ENCODE results near the gene SNAPC4. TPM values are rescaled to one million over a fixed set of nuclear protein-coding genes. Genes with fewer than 3 reads are reported as not detected.

Gene SNAPC4
- total and polyA plus RNA-seq, 2 experiments from 2014 or later: 6.3 to 10.5 TPM

GRCh38 chr9:136442265-136442664 is 42.3 kb upstream of the SNAPC4 start:
- no peak overlapping the region for H3K4me3 ChIP-seq
- peaks cover 18% of the 10 kb centered on the region for H4K20me1 ChIP-seq (ENCODE audit: insufficient read depth, poor library complexity, severe bottlenecking)
- H2AFZ ChIP-seq: no peak overlapping the region
- H3K79me2 ChIP-seq: peaks cover 22% of the 10 kb centered on the region
- H3K4me2 ChIP-seq: no peak overlapping the region
- WGBS (ENCODE audit: low lambda C conversion rate, missing lambda C conversion rate): 91% methylated on average over 5 of the region's 5 CpGs
- no peaks in the 10 kb centered on the region for H3K27me3 ChIP-seq
- H3K9me2 ChIP-seq (replicated peaks; ENCODE audit: insufficient read depth): no peaks in the 10 kb centered on the region
- no peak for DNase-seq (ENCODE audit: low spot score)
- H3K27ac ChIP-seq: no peak overlapping the region
- no peaks in the 10 kb centered on the region for H3K9me3 ChIP-seq (ENCODE audit: low read depth)
- no peaks in the 10 kb centered on the region for H3K36me3 ChIP-seq (replicated peaks; ENCODE audit: insufficient read depth, low read depth)
- TF ChIP-seq EZH2 (IDR thresholded peaks at IDR 0.05; ENCODE audit: borderline replicate concordance) (no peak), CTCF (IDR thresholded peaks at IDR 0.05; ENCODE audit: poor library complexity) (no peak), EZH2phosphoT487 (IDR thresholded peaks at IDR 0.05; ENCODE audit: low read depth, severe bottlenecking, unreplicated experiment) (no peak)
- H3K4me1 ChIP-seq (ENCODE audit: insufficient read depth): peaks cover 11% of the 10 kb centered on the region

- Histone ChIP-seq H3K27me3 (no peaks in the 10 kb centered on the region), H4K20me1 (ENCODE audit: insufficient read depth, poor library complexity, severe bottlenecking) (peaks cover 23% of the 10 kb centered on the region), H3K9me2 (replicated peaks; ENCODE audit: insufficient read depth) (no peaks in the 10 kb centered on the region), H2AFZ (no peak overlapping the region), H3K4me2 (no peak overlapping the region), H3K4me3 (no peak overlapping the region), H3K4me1 (ENCODE audit: insufficient read depth) (peaks cover 13% of the 10 kb centered on the region), H3K27ac (no peak overlapping the region), H3K36me3 (replicated peaks; ENCODE audit: insufficient read depth, low read depth) (no peaks in the 10 kb centered on the region), H3K79me2 (peaks cover 27% of the 10 kb centered on the region), H3K9me3 (ENCODE audit: low read depth) (no peaks in the 10 kb centered on the region)
- DNase-seq (ENCODE audit: low spot score): no peak
- 95% methylated on average over 16 of the region's 17 CpGs for WGBS (ENCODE audit: low lambda C conversion rate, missing lambda C conversion rate)
- TF ChIP-seq CTCF (IDR thresholded peaks at IDR 0.05; ENCODE audit: poor library complexity) (no peak), EZH2phosphoT487 (IDR thresholded peaks at IDR 0.05; ENCODE audit: low read depth, severe bottlenecking, unreplicated experiment) (no peak), EZH2 (IDR thresholded peaks at IDR 0.05; ENCODE audit: borderline replicate concordance) (no peak)
Measured at GRCh38 chr9:136441681-136442245, 41.8 kb upstream of the SNAPC4 start.

- 98% methylated on average over 15 of the region's 15 CpGs for WGBS (ENCODE audit: low lambda C conversion rate, missing lambda C conversion rate)
Measured at GRCh38 chr9:136441191-136441680, 41.3 kb upstream of the SNAPC4 start.

More at GRCh38 chr9:136441191-136441680, 41.3 kb upstream of the SNAPC4 start:
- Histone ChIP-seq H3K9me2 (replicated peaks; ENCODE audit: insufficient read depth) (no peaks in the 10 kb centered on the region), H4K20me1 (ENCODE audit: insufficient read depth, poor library complexity, severe bottlenecking) (peaks cover 29% of the 10 kb centered on the region), H3K4me3 (no peak overlapping the region), H3K4me1 (ENCODE audit: insufficient read depth) (peaks cover 13% of the 10 kb centered on the region), H3K4me2 (no peak overlapping the region), H3K36me3 (replicated peaks; ENCODE audit: insufficient read depth, low read depth) (no peaks in the 10 kb centered on the region), H2AFZ (no peak overlapping the region), H3K79me2 (peaks cover 32% of the 10 kb centered on the region), H3K9me3 (ENCODE audit: low read depth) (no peaks in the 10 kb centered on the region), H3K27ac (no peak overlapping the region), H3K27me3 (no peaks in the 10 kb centered on the region)
- no peak for DNase-seq (ENCODE audit: low spot score)
- TF ChIP-seq EZH2phosphoT487 (IDR thresholded peaks at IDR 0.05; ENCODE audit: low read depth, severe bottlenecking, unreplicated experiment) (no peak), CTCF (IDR thresholded peaks at IDR 0.05; ENCODE audit: poor library complexity) (no peak), EZH2 (IDR thresholded peaks at IDR 0.05; ENCODE audit: borderline replicate concordance) (no peak)

All from hepatocyte (in vitro differentiated cells).